ENCODE data around the gene MT4. TPM values are rescaled to one million over a fixed set of nuclear protein-coding genes. Genes with fewer than 3 reads are reported as not detected.

Gene MT4
- total and polyA plus RNA-seq, 2 donors (not counting 1 experiment from before 2014, with no cell fraction given): not detected

DNA sequence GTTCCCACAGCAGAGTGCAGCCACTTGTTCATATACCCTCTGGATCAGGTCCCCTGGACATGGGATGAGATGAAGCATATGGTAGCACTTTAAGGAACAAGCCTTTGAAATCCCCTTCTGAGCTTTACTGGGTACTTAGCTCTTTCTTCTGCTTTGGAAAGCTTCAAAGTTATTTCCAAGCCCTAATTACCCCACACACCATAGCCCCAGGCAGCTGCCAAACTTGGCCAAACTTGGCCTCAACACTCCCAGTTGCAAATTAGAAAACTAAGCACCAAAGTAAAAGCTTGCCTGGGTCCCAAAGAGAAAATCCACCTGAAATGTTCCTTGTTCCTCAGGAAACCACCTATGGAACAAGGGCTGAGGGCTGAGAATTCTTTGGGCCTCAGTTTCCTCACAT is 15.7 kb upstream of the MT4 start:
- H3K4me1 ChIP-seq (ENCODE audit: control insufficient read depth, extremely low read depth, insufficient read depth, low read length): no peaks in the 10 kb centered on the region
- H3K79me2 ChIP-seq (ENCODE audit: control insufficient read depth, insufficient read depth, low read length): no peaks in the 10 kb centered on the region
- no peaks in the 10 kb centered on the region for H4K20me1 ChIP-seq (ENCODE audit: control insufficient read depth, extremely low read depth, insufficient read depth, low read length)
- H2AFZ ChIP-seq (ENCODE audit: low read length): no peak overlapping the region
- H3K27ac ChIP-seq (ENCODE audit: insufficient read depth, low read length): no peak overlapping the region
- H3K9me3 ChIP-seq (ENCODE audit: control insufficient read depth, insufficient read depth, low read depth, low read length): no peaks in the 10 kb centered on the region
- no peak overlapping the region for H3K4me2 ChIP-seq (ENCODE audit: extremely low read depth, insufficient read depth, low read length)
- no peaks in the 10 kb centered on the region for H3K36me3 ChIP-seq (ENCODE audit: control insufficient read depth, insufficient read depth, low read length)
- no peak overlapping the region for H3K4me3 ChIP-seq (replicated peaks in 1 of 4; ENCODE audit: control extremely low read depth in 1 of 4, insufficient read depth in 1 of 4, low read depth in 3 of 4, low read length in 4 of 4)
- TF ChIP-seq, protein P1, sequence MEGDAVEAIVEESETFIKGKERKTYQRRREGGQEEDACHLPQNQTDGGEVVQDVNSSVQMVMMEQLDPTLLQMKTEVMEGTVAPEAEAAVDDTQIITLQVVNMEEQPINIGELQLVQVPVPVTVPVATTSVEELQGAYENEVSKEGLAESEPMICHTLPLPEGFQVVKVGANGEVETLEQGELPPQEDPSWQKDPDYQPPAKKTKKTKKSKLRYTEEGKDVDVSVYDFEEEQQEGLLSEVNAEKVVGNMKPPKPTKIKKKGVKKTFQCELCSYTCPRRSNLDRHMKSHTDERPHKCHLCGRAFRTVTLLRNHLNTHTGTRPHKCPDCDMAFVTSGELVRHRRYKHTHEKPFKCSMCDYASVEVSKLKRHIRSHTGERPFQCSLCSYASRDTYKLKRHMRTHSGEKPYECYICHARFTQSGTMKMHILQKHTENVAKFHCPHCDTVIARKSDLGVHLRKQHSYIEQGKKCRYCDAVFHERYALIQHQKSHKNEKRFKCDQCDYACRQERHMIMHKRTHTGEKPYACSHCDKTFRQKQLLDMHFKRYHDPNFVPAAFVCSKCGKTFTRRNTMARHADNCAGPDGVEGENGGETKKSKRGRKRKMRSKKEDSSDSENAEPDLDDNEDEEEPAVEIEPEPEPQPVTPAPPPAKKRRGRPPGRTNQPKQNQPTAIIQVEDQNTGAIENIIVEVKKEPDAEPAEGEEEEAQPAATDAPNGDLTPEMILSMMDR (conservative IDR thresholded peaks at IDR 0.05 in 1 of 2, IDR thresholded peaks at IDR 0.05 in 1 of 2; ENCODE audit: low read depth in 1 of 2, low read length in 2 of 2): no peak
- TF ChIP-seq EZH2 (IDR thresholded peaks at IDR 0.05; ENCODE audit: low read length, missing control alignments): no peak
- DNase-seq (ENCODE audit: low read depth in 2 of 2): no peak
- no peak overlapping the region for H3K9ac ChIP-seq (ENCODE audit: insufficient read depth, low read length)
- H3K27me3 ChIP-seq (ENCODE audit: control insufficient read depth, insufficient read depth, low read length): no peaks in the 10 kb centered on the region

DNA sequence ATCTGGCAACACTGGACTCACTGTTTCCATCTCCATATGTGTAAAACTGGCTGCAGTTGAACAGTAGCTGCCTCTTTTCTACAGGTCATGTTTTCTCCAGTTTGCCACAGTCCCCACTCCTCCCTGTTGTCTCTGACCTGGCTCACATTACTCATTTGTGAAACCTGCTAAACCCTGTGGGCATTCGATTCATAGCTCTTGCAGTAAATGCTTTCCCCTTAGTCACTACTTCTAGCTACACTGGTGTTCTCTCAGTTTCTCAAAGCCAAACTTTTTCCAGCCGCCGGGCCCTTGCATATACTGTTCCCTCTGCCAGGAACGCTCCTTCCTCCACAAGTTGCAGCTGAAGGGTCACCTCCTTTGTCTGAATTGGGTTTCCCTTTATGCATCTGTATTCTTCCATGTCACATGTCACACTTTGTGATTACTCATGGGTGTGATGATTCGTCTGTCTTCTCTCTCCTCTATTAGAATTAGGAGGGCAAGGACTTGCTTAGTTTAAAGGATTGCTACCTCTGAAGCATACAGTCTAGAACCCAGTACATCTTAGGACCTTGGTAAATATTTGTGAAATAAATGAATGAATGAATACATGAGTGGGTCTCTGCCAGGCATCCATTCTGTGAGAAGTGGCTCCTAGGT is 15.0 kb upstream of the MT4 start:
- Histone ChIP-seq H3K27me3 (ENCODE audit: control insufficient read depth, insufficient read depth, low read length) (peaks cover 3% of the 10 kb centered on the region), H3K4me1 (ENCODE audit: control insufficient read depth, extremely low read depth, insufficient read depth, low read length) (no peaks in the 10 kb centered on the region), H2AFZ (ENCODE audit: low read length) (no peak overlapping the region), H3K36me3 (ENCODE audit: control insufficient read depth, insufficient read depth, low read length) (no peaks in the 10 kb centered on the region), H3K27ac (ENCODE audit: insufficient read depth, low read length) (no peak overlapping the region), H3K9me3 (ENCODE audit: control insufficient read depth, insufficient read depth, low read depth, low read length) (no peaks in the 10 kb centered on the region), H3K4me3 (replicated peaks in 1 of 4; ENCODE audit: control extremely low read depth in 1 of 4, insufficient read depth in 1 of 4, low read depth in 3 of 4, low read length in 4 of 4) (no peak overlapping the region), H4K20me1 (ENCODE audit: control insufficient read depth, extremely low read depth, insufficient read depth, low read length) (no peaks in the 10 kb centered on the region), H3K4me2 (ENCODE audit: extremely low read depth, insufficient read depth, low read length) (no peak overlapping the region), H3K79me2 (ENCODE audit: control insufficient read depth, insufficient read depth, low read length) (no peaks in the 10 kb centered on the region), H3K9ac (ENCODE audit: insufficient read depth, low read length) (no peak overlapping the region)
- TF ChIP-seq EZH2 (IDR thresholded peaks at IDR 0.05; ENCODE audit: low read length, missing control alignments): no peak
- DNase-seq (ENCODE audit: low read depth in 2 of 2): peak in 1 of 2 donors; percentile 6

DNA sequence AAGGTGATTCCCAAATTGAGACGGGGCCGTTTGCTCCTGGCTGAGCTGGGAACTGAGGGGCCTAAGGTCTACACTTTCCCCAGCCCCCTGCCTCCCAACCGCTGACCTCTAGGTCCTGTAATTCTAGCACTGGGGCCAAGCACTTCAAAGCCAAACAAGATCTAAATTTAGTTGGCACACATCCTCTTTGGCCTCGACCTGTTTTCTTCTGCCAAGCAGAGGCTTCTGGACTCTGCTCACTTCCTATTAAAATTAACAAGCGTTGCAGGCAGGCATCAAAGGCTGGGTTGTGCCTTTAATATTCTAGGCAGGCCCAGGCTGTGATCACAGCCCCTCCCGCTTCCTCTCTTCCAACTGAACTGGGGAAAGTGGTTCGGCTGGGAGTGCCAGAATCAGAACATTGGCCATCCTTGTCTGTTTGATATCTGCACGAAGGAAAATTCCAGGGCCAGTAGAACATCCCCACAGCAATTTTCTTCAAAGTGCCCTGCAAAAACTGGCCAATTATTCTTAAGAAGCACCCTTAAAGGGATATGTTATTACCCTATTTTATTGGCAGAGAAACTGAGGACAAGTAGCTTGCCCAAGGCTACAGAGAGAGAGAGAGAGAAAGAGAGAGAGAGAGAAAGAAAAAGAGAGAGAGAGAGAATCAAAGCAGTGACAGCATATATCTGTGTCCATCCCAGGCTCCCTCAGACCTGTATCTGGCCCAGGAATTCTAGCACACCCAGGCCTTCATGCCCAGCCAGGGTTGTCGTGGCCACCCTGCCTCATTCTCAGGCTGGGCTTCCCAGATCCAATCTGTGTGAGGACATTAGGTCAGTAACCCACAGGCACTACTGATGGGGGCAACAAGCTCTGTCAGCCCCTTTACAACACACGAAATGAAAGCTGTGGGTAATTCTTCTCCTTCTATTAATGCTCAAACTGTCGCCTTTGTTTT is 12.8 kb upstream of the MT4 start:
- H3K9me3 ChIP-seq (ENCODE audit: control insufficient read depth, insufficient read depth, low read depth, low read length): no peaks in the 10 kb centered on the region
- H4K20me1 ChIP-seq (ENCODE audit: control insufficient read depth, extremely low read depth, insufficient read depth, low read length): no peaks in the 10 kb centered on the region
- H3K27me3 ChIP-seq (ENCODE audit: control insufficient read depth, insufficient read depth, low read length): peaks cover 3% of the 10 kb centered on the region
- no peak overlapping the region for H3K4me2 ChIP-seq (ENCODE audit: extremely low read depth, insufficient read depth, low read length)
- no peaks in the 10 kb centered on the region for H3K36me3 ChIP-seq (ENCODE audit: control insufficient read depth, insufficient read depth, low read length)
- no peak overlapping the region for H3K9ac ChIP-seq (ENCODE audit: insufficient read depth, low read length)
- no peak overlapping the region for H3K27ac ChIP-seq (ENCODE audit: insufficient read depth, low read length)
- no peaks in the 10 kb centered on the region for H3K4me1 ChIP-seq (ENCODE audit: control insufficient read depth, extremely low read depth, insufficient read depth, low read length)
- H2AFZ ChIP-seq (ENCODE audit: low read length): no peak overlapping the region
- H3K4me3 ChIP-seq (replicated peaks in 1 of 4; ENCODE audit: control extremely low read depth in 1 of 4, insufficient read depth in 1 of 4, low read depth in 3 of 4, low read length in 4 of 4): no peak overlapping the region
- no peak for TF ChIP-seq EZH2 (IDR thresholded peaks at IDR 0.05; ENCODE audit: low read length, missing control alignments)
- H3K79me2 ChIP-seq (ENCODE audit: control insufficient read depth, insufficient read depth, low read length): no peaks in the 10 kb centered on the region
- no peak for DNase-seq (ENCODE audit: low read depth in 2 of 2)
